ENCODE results near the gene PGAP2. TPM values are rescaled to one million over a fixed set of nuclear protein-coding genes. Genes with fewer than 3 reads are reported as not detected.

PGAP2 gene
- total and polyA plus RNA-seq, 2 of the 4 experiments (the other 2 are of a cell fraction), result 10.6 to 31.3 TPM

GRCh38 chr11:3843326-3843725, 35.0 kb downstream of the PGAP2 start (continued):
- TF ChIP-seq USF2 (IDR thresholded peaks at IDR 0.05; ENCODE audit: low read depth, low read length) (no peak), MAZ (IDR thresholded peaks at IDR 0.05; ENCODE audit: borderline replicate concordance, low read depth, low read length) (no peak), RFX5 (IDR thresholded peaks at IDR 0.05; ENCODE audit: low read depth, low read length) (no peak), RCOR1 (IDR thresholded peaks at IDR 0.05; ENCODE audit: insufficient replicate concordance, low read length) (no peak), CHD1 (IDR thresholded peaks at IDR 0.05; ENCODE audit: low read depth, low read length) (no peak), MAFK (IDR thresholded peaks at IDR 0.05; ENCODE audit: low read depth, low read length) (no peak), CEBPB (IDR thresholded peaks at IDR 0.05; ENCODE audit: low read depth, low read length) (no peak), FOS (IDR thresholded peaks at IDR 0.05; ENCODE audit: low read depth, low read length) (no peak), SMC3 (IDR thresholded peaks at IDR 0.05; ENCODE audit: low read depth, low read length) (no peak)
